Vagina (tissue), 2 donors: ENCODE data around the gene TMEM145. TPM values are rescaled to one million over a fixed set of nuclear protein-coding genes. Genes with fewer than 3 reads are reported as not detected.

Experiments used
- DNase-seq, 2 donors: peaks; one replicate each; pipeline ENCODE4 v3.0.0-alpha.2; 2017; ENCODE audit errors: extremely low spot score in 2 of 2
- H3K27ac ChIP-seq: fragments of 200-600 bp; sonication (generic); one replicate; pipeline ENCODE4 v1.5.1; 2019
- H3K27me3 ChIP-seq: fragments of 200-600 bp; sonication (generic); one replicate; pipeline ENCODE4 v1.5.1; 2019
- H3K36me3 ChIP-seq, 2 donors: fragments of 200-600 bp; sonication (generic); one replicate each; pipeline ENCODE4 v1.5.1; 2017 to 2019
- H3K4me1 ChIP-seq: fragments of 200-600 bp; sonication (generic); one replicate; pipeline ENCODE4 v1.5.1; 2019
- H3K4me3 ChIP-seq, 2 donors: fragments of 200-600 bp; sonication (generic); 1 replicate in 1 of 2; 2 replicates in 1 of 2; pipeline ENCODE4 v1.5.1; 2016 to 2019
- H3K9me3 ChIP-seq: fragments of 200-600 bp; sonication (generic); one replicate; pipeline ENCODE4 v1.5.1; 2019
- CTCF ChIP-seq, 3 experiments: fragments of 450-650 bp in 2 of 3; fragments of 200-600 bp in 1 of 3; sonication (generic) in 1 of 3; IDR thresholded peaks; one replicate each; pipeline ENCODE4 v1.5.1; 2017 to 2019; ENCODE audit warnings: antibody characterized with exemption in 3 of 3, mild to moderate bottlenecking in 2 of 3, moderate library complexity in 2 of 3
- POLR2A ChIP-seq, 2 donors: fragments of 450-650 bp; IDR thresholded peaks; one replicate each; pipeline ENCODE4 v1.6.1; 2017; ENCODE audit warnings: antibody characterized with exemption in 2 of 2, mild to moderate bottlenecking in 2 of 2, moderate library complexity in 2 of 2
- POLR2AphosphoS5 ChIP-seq, 2 donors: sonication (generic); formaldehyde crosslinking; IDR thresholded peaks; one replicate each; pipeline ENCODE4 v1.9.0; 2017; ENCODE audit warnings: antibody characterized with exemption in 2 of 2, mild to moderate bottlenecking in 2 of 2, low read depth in 1 of 2; ENCODE audit not compliant: insufficient read depth in 1 of 2
- intact Hi-C: fragments of 100-400 bp; cut with DNase I; formaldehyde crosslinking; loops from one replicate; pipeline ENCODE4 v1.15.1; 2023
- total RNA-seq: library from RNA; depleted of rRNA; stranded (reverse); fragments of >200 nt; gene quantifications from one replicate; pipeline ENCODE4 v1.2.3, GENCODE V29; 2016

Gene TMEM145
- total RNA-seq, 1 donor from 2014 or later = not detected

DNA sequence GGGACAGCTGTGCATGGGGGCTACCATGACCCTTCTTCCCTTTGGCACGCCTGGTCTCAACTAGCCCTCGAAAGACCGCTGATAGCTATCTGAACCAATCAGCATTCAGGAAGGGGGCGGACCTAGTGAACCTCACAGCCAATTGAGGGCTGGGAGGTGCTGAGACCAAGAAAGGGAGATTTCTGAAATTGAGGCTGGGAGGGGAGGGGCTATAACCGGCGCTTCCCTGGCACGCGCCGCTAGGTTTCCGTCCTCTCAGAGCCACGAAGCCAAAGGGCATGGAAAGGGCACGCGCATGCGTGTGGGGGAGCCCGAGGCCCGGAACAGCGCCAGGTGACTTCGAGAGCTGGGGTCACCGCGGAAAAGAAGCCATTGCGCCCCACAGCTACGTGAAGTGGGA lies 6.5 kb upstream of the TMEM145 start:
- Histone ChIP-seq H3K36me3 (no peaks in the 10 kb centered on the region), H3K9me3 (no peaks in the 10 kb centered on the region), H3K4me3 (no peak overlapping the region), H3K27me3 (no peaks in the 10 kb centered on the region), H3K27ac (no peak overlapping the region), H3K4me1 (peaks cover 18% of the 10 kb centered on the region)
- intact Hi-C loops = no loop called here
- no peak for TF ChIP-seq POLR2A (IDR thresholded peaks at IDR 0.05)
- no peak for TF ChIP-seq POLR2AphosphoS5 (IDR thresholded peaks at IDR 0.05; ENCODE audit: insufficient read depth in 1 of 2, low read depth in 1 of 2)
- TF ChIP-seq CTCF (IDR thresholded peaks at IDR 0.05) = no peak
- no peak for DNase-seq

GRCh38 chr19:42309686-42310085 lies 3.4 kb upstream of the TMEM145 start:
- no peaks in the 10 kb centered on the region for H3K9me3 ChIP-seq
- no peaks in the 10 kb centered on the region for H3K27me3 ChIP-seq
- no peak for DNase-seq
- TF ChIP-seq POLR2A (IDR thresholded peaks at IDR 0.05) = no peak
- intact Hi-C loops = no loop called here
- H3K4me1 ChIP-seq = peaks cover 12% of the 10 kb centered on the region
- no peak overlapping the region for H3K4me3 ChIP-seq
- no peaks in the 10 kb centered on the region for H3K36me3 ChIP-seq
- no peak overlapping the region for H3K27ac ChIP-seq

DNA sequence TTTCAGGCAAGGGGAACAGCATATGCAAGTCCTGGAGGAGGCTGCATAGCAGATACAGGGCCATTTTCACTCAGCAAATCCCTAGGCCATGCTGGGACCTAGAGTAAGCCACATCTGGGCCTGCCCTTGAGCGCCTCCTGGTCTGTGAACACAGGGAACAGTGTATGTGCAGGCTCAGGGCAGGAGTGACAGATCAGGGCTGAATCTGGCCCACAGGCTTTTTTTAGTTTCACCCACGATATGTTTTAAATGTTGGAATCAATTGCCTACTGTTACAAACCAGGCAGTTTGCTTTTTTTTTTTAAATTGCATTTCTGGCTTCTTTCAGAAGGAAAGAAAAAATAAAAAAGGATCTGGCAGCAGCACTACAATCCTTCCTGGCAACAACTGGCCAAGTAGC lies 1.5 kb upstream of the TMEM145 start:
- Histone ChIP-seq H3K4me1 (peaks cover 12% of the 10 kb centered on the region), H3K4me3 (no peak overlapping the region), H3K9me3 (no peaks in the 10 kb centered on the region), H3K27me3 (no peaks in the 10 kb centered on the region), H3K36me3 (no peaks in the 10 kb centered on the region), H3K27ac (no peak overlapping the region)
- no peak for DNase-seq
- intact Hi-C loops = no loop called here
- TF ChIP-seq CTCF (IDR thresholded peaks at IDR 0.05) (no peak), POLR2AphosphoS5 (IDR thresholded peaks at IDR 0.05; ENCODE audit: insufficient read depth in 1 of 2, low read depth in 1 of 2) (no peak), POLR2A (IDR thresholded peaks at IDR 0.05) (no peak)

GRCh38 chr19:42312370-42312769 lies 739 bp upstream of the TMEM145 start:
- no peak overlapping the region for H3K4me3 ChIP-seq
- peaks cover 12% of the 10 kb centered on the region for H3K4me1 ChIP-seq
- no peak for TF ChIP-seq CTCF (IDR thresholded peaks at IDR 0.05)
- TF ChIP-seq POLR2A (IDR thresholded peaks at IDR 0.05) = no peak
- TF ChIP-seq POLR2AphosphoS5 (IDR thresholded peaks at IDR 0.05; ENCODE audit: insufficient read depth in 1 of 2, low read depth in 1 of 2) = no peak
- intact Hi-C loops = no loop called here
- H3K36me3 ChIP-seq = no peaks in the 10 kb centered on the region
- H3K27ac ChIP-seq = no peak overlapping the region
- DNase-seq = no peak
- H3K27me3 ChIP-seq = no peaks in the 10 kb centered on the region
- H3K9me3 ChIP-seq = no peaks in the 10 kb centered on the region

DNA sequence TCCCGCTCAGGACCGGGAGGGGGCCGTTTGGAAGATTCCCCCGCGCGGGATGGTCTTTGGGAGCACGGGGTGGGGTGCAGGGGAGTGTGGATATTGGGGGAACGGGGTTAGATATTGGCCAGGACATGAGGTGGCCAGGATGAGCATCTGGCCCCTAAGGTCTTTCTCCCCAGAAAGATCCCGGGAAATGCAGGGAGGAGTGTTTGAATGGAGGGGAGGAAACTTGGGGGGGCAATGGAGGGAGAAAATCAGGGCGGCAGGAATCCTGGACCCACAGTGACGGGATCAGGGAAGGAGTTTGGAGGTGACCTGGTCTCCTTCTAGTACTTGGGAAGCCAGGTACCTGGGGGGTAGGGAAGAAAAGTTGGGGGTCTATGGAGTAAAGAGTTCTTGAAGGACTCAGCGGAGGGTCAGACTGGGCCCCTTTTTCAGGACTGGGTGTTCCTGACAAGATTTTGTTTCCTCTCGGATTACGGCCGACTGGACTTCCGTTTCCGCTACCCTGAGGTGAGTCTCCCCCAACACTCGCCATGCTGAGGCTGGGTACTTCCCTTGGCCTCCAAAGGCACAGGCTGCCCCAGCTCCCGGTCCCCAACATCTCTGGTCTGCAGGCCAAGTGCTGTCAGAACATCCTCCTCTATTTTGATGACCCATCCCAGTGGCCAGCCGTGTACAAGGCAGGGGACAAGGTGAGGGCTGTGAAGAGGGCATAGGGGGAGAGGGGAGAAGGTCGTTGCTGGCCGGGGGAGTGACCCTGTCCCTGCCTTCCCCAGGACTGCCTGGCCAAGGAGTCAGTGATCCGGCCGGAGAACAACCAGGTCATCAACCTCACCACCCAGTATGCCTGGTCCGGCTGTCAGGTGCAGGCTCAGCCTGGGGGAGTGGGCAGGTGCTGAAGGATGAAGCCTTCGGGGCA lies 989 bp downstream of the TMEM145 start:
- Histone ChIP-seq H3K27me3 (no peaks in the 10 kb centered on the region), H3K9me3 (no peaks in the 10 kb centered on the region), H3K27ac (no peak overlapping the region), H3K4me1 (peaks cover 12% of the 10 kb centered on the region), H3K36me3 (no peaks in the 10 kb centered on the region), H3K4me3 (peak overlapping the region in 1 of 2 donors; percentile 35)
- no peak for DNase-seq
- no peak for TF ChIP-seq POLR2A (IDR thresholded peaks at IDR 0.05)
- no peak for TF ChIP-seq POLR2AphosphoS5 (IDR thresholded peaks at IDR 0.05; ENCODE audit: insufficient read depth in 1 of 2, low read depth in 1 of 2)
- TF ChIP-seq CTCF (IDR thresholded peaks at IDR 0.05) = no peak
- intact Hi-C loops = no loop called here
